ENCODE results near the gene CXCL1.

DNA sequence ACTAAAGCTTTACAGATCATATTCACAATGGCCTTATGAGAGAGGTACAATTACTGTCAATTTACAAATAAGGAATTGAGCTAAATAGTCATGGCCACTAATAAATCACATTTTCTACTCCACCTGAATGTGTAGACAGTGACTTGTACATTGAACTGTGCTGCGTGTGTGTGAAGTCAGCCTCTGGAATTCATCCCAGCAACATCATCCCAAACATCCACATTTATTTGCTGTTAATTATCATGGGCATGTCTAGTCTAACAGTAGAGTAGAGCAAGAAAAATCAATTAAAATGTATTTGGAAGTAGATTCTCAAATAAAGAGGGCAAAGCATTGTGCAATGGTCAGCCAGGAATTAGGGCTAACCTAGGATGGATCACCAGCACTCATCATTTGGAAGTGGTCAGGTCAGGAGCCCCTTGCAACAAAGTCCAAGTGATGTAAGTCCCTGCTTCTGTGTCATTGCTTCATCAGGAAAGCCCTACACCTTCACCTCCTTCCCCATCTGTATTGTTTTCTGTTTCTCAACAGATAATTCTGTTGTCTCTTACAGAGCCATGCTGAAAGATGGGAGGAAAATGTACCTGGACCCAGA lies 20.9 kb upstream of the CXCL1 start:
- TF ChIP-seq, protein P1, sequence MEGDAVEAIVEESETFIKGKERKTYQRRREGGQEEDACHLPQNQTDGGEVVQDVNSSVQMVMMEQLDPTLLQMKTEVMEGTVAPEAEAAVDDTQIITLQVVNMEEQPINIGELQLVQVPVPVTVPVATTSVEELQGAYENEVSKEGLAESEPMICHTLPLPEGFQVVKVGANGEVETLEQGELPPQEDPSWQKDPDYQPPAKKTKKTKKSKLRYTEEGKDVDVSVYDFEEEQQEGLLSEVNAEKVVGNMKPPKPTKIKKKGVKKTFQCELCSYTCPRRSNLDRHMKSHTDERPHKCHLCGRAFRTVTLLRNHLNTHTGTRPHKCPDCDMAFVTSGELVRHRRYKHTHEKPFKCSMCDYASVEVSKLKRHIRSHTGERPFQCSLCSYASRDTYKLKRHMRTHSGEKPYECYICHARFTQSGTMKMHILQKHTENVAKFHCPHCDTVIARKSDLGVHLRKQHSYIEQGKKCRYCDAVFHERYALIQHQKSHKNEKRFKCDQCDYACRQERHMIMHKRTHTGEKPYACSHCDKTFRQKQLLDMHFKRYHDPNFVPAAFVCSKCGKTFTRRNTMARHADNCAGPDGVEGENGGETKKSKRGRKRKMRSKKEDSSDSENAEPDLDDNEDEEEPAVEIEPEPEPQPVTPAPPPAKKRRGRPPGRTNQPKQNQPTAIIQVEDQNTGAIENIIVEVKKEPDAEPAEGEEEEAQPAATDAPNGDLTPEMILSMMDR (IDR thresholded peaks at IDR 0.05): no peak
- TF ChIP-seq POLR2AphosphoS5 (IDR thresholded peaks at IDR 0.05): no peak
- no peak for TF ChIP-seq POLR2A (IDR thresholded peaks at IDR 0.05; ENCODE audit: low read depth)
- no peak for TF ChIP-seq EP300 (IDR thresholded peaks at IDR 0.05)

Data from esophagus muscularis mucosa (tissue), 4 donors.